SK-N-SH (cell line): ENCODE results near the gene MGAT5.

ENCODE experiments used
- EP300 ChIP-seq, 2 experiments: IDR thresholded peaks; 2 replicates each; pipeline versions ENCODE4 v1.4.0 to v1.6.1; 2012; ENCODE audit warnings: borderline replicate concordance in 1 of 2, low read depth in 1 of 2, low read length in 1 of 2
- POLR2AphosphoS5 ChIP-seq: IDR thresholded peaks from 2 replicates; pipeline ENCODE4 v1.6.1; 2012; ENCODE audit warnings: low read depth, low read length
- RAD21 ChIP-seq: IDR thresholded peaks from 2 replicates; pipeline ENCODE4 v1.6.1; 2012; ENCODE audit warnings: mild to moderate bottlenecking, low read length
- TF ChIP-seq, protein P1 (sequence below): fragments of 200-600 bp; sonication (generic); IDR thresholded peaks from 2 replicates; pipeline ENCODE4 v1.6.1; 2017; ENCODE audit warnings: antibody characterized with exemption, mild to moderate bottlenecking, moderate library complexity

- no peak for TF ChIP-seq EP300 (IDR thresholded peaks at IDR 0.05; ENCODE audit: borderline replicate concordance in 1 of 2, low read depth in 1 of 2, low read length in 1 of 2)
- TF ChIP-seq RAD21: no peak
- TF ChIP-seq, protein P1, sequence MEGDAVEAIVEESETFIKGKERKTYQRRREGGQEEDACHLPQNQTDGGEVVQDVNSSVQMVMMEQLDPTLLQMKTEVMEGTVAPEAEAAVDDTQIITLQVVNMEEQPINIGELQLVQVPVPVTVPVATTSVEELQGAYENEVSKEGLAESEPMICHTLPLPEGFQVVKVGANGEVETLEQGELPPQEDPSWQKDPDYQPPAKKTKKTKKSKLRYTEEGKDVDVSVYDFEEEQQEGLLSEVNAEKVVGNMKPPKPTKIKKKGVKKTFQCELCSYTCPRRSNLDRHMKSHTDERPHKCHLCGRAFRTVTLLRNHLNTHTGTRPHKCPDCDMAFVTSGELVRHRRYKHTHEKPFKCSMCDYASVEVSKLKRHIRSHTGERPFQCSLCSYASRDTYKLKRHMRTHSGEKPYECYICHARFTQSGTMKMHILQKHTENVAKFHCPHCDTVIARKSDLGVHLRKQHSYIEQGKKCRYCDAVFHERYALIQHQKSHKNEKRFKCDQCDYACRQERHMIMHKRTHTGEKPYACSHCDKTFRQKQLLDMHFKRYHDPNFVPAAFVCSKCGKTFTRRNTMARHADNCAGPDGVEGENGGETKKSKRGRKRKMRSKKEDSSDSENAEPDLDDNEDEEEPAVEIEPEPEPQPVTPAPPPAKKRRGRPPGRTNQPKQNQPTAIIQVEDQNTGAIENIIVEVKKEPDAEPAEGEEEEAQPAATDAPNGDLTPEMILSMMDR: no peak
- TF ChIP-seq POLR2AphosphoS5: no peak
Observed at GRCh38 chr2:134459706-134460406, 206.0 kb downstream of the MGAT5 start.
